Left ventricle myocardium inferior (tissue), 1 donor: ENCODE measurements around the gene KRTAP4-12. TPM values are rescaled to one million over a fixed set of nuclear protein-coding genes. Genes with fewer than 3 reads are reported as not detected.
"Not testable (repeated sequence)": the region's sequence is repeated elsewhere in the genome, so short reads cannot be mapped to it uniquely, and the experiment has no call there.

Experiments used
- DNase-seq: peaks from one replicate; pipeline ENCODE4 v3.0.0-alpha.2; 2020
- H3K27ac ChIP-seq: fragments of 200-600 bp; replicated peaks from 2 replicates; pipeline ENCODE4 v1.8.0; 2021
- H3K27me3 ChIP-seq: fragments of 200-600 bp; 2 replicates; pipeline ENCODE4 v1.8.0; 2021; ENCODE audit warnings: low read depth
- H3K36me3 ChIP-seq: fragments of 200-600 bp; 2 replicates; pipeline ENCODE4 v1.8.0; 2021
- H3K4me1 ChIP-seq: fragments of 200-600 bp; 2 replicates; pipeline ENCODE4 v1.8.0; 2021
- H3K4me3 ChIP-seq: fragments of 200-600 bp; 2 replicates; pipeline ENCODE4 v1.8.0; 2021; ENCODE audit warnings: mild to moderate bottlenecking, moderate library complexity
- H3K9me3 ChIP-seq: fragments of 200-600 bp; replicated peaks from 2 replicates; pipeline ENCODE4 v1.8.0; 2021
- intact Hi-C: fragments of 100-400 bp; cut with micrococcal nuclease; formaldehyde crosslinking; loops from one replicate; pipeline ENCODE4 v1.11.0; 2022
- total RNA-seq: library from RNA; stranded (reverse); fragmentation: NEBNext Ultra II Directional; extraction: Animal tissue kit (Norgen Biotek cat#: 25700); gene quantifications from one replicate; pipeline ENCODE4 v1.2.1, GENCODE V29; 2021
- TF ChIP-seq, protein P1 (sequence below): fragments of 200-600 bp; IDR thresholded peaks from 2 replicates; pipeline ENCODE4 v1.8.0; 2021; ENCODE audit warnings: antibody characterized with exemption, mild to moderate bottlenecking, borderline replicate concordance
- donor health status: DM: no; HTN: yes; CAD: no; lungs with severe emphysema.

Gene KRTAP4-12
- total RNA-seq, 1 donor from 2014 or later = not detected

DNA sequence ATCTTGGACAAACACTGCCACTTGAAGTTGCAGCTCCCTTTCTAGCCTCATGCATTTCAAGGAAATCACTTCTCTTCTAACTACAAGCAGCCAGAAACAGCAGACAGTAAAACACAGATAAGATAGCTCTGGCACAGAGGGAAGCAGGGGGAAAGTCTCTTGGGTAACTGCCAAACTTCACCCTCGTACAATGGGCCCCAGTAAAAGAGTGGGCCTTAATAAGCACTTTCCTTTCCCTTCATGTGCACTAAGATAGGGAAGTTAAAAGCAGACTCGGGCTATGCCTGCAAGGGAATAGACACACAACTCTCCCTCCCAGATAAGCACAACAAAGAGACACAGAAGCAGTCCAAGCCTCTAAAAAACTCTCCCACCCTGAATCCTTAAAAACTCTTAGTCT is 29.9 kb upstream of the KRTAP4-12 start:
- intact Hi-C loops = no loop called here

GRCh38 chr17:41151525-41151924 is 27.5 kb upstream of the KRTAP4-12 start:
- intact Hi-C loops = no loop called here
- Histone ChIP-seq H3K27ac (no peak overlapping the region), H3K4me3 (no peak overlapping the region), H3K4me1 (no peaks in the 10 kb centered on the region), H3K27me3 (peaks cover 73% of the 10 kb centered on the region), H3K36me3 (no peaks in the 10 kb centered on the region), H3K9me3 (peaks cover 12% of the 10 kb centered on the region)
- DNase-seq = no peak
- TF ChIP-seq, protein P1, sequence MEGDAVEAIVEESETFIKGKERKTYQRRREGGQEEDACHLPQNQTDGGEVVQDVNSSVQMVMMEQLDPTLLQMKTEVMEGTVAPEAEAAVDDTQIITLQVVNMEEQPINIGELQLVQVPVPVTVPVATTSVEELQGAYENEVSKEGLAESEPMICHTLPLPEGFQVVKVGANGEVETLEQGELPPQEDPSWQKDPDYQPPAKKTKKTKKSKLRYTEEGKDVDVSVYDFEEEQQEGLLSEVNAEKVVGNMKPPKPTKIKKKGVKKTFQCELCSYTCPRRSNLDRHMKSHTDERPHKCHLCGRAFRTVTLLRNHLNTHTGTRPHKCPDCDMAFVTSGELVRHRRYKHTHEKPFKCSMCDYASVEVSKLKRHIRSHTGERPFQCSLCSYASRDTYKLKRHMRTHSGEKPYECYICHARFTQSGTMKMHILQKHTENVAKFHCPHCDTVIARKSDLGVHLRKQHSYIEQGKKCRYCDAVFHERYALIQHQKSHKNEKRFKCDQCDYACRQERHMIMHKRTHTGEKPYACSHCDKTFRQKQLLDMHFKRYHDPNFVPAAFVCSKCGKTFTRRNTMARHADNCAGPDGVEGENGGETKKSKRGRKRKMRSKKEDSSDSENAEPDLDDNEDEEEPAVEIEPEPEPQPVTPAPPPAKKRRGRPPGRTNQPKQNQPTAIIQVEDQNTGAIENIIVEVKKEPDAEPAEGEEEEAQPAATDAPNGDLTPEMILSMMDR = no peak

More for the DNA sequence above, 29.9 kb upstream of the KRTAP4-12 start:
- no peaks in the 10 kb centered on the region for H3K4me1 ChIP-seq
- no peaks in the 10 kb centered on the region for H3K36me3 ChIP-seq
- peaks cover 83% of the 10 kb centered on the region for H3K27me3 ChIP-seq
- no peak overlapping the region for H3K4me3 ChIP-seq
- TF ChIP-seq, protein P1 = no peak
- peaks cover 12% of the 10 kb centered on the region for H3K9me3 ChIP-seq
- no peak overlapping the region for H3K27ac ChIP-seq
- DNase-seq = no peak

- H3K36me3 ChIP-seq = no peaks in the 10 kb centered on the region
- H3K4me1 ChIP-seq = no peaks in the 10 kb centered on the region
- H3K9me3 ChIP-seq = peaks cover 7% of the 10 kb centered on the region
- no peak for DNase-seq
- intact Hi-C loops = no loop called here
- no peak overlapping the region for H3K4me3 ChIP-seq
- H3K27ac ChIP-seq = no peak overlapping the region
- peaks cover 63% of the 10 kb centered on the region for H3K27me3 ChIP-seq
- TF ChIP-seq, protein P1 = no peak
These were observed 26.0 kb upstream of the KRTAP4-12 start for GRCh38 chr17:41150026-41150425.

GRCh38 chr17:41149652-41149985 is 25.6 kb upstream of the KRTAP4-12 start, which contains the start of gene KRTAP4-5:
KRTAP4-5 (minus strand) TSS chr17:41149825; CDS start chr17:41149767, 58 bp downstream.
- TF ChIP-seq, protein P1 = no peak
- no peaks in the 10 kb centered on the region for H3K36me3 ChIP-seq
- H3K9me3 ChIP-seq = peaks cover 3% of the 10 kb centered on the region
- H3K4me3 ChIP-seq = no peak within 1 kb of the TSS
- intact Hi-C loops = no loop called here
- peaks cover 59% of the 10 kb centered on the region for H3K27me3 ChIP-seq
- no peak for DNase-seq
- no peaks in the 10 kb centered on the region for H3K4me1 ChIP-seq
- no peak within 1 kb of the TSS for H3K27ac ChIP-seq

- H3K4me1 ChIP-seq, H3K27ac ChIP-seq, intact Hi-C loops, DNase-seq, H3K4me3 ChIP-seq, H3K9me3 ChIP-seq, H3K36me3 ChIP-seq: not testable (repeated sequence)
- H3K27me3 ChIP-seq = peaks cover 54% of the 10 kb centered on the region
These were observed 25.1 kb upstream of the KRTAP4-12 start for GRCh38 chr17:41148971-41149651.

DNA sequence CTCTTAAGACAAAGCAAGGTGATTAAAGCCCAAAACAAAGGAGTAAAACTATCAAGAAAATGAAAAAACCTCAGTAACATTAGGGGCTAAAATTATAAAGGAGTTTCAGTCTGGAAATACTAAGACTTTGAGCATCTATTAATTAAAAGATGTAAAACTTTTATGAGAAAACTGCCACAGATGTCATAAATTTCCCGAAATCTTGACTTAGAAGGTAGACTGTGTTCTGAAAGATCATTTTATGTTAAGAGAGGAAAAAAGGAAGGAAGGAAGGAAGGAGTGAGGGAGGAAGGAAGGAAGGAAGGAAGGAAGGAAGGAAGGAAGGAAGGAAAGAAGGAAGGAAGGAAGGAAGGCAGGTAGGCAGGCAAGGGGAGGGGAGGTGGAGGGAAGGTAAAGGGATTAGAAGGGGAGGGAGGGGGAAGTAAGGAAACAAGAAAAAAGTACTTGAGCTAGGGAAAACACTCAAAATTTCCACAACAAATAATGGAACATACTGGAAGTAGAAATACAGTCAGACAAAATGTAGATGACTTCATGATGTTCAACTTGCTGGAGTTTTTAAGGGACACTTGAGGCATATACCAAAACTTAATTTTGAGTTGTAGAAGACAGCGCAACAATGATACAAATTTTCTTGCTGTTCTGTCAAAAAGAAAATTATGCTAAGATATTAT is 23.7 kb upstream of the KRTAP4-12 start:
- no peak for DNase-seq
- intact Hi-C loops = no loop called here
- H3K9me3 ChIP-seq = peaks cover 18% of the 10 kb centered on the region
- H3K4me3 ChIP-seq = no peak overlapping the region
- H3K27ac ChIP-seq = no peak overlapping the region
- H3K4me1 ChIP-seq = no peaks in the 10 kb centered on the region
- H3K27me3 ChIP-seq = peaks cover 40% of the 10 kb centered on the region
- H3K36me3 ChIP-seq = no peaks in the 10 kb centered on the region
- TF ChIP-seq, protein P1 = no peak
